ENCODE results near the gene ZNF286A.
"Not testable (repeated sequence)": the region's sequence is repeated elsewhere in the genome, so short reads cannot be mapped to it uniquely, and the experiment has no call there.

- TF ChIP-seq CTCF (IDR thresholded peaks at IDR 0.05 in 2 of 3, conservative IDR thresholded peaks at IDR 0.05 in 1 of 3; ENCODE audit: control insufficient read depth in 2 of 3, extremely low read depth in 1 of 3, insufficient read depth in 1 of 3, low read depth in 3 of 3, low read length in 3 of 3); SPI1 (IDR thresholded peaks at IDR 0.05; ENCODE audit: borderline replicate concordance, insufficient read depth, low read depth, low read length); HDGF (IDR thresholded peaks at IDR 0.05); ATF3 (IDR thresholded peaks at IDR 0.05; ENCODE audit: borderline replicate concordance, extremely low read depth, low read depth, low read length); SP1 (IDR thresholded peaks at IDR 0.05; ENCODE audit: low read depth, low read length); SIN3A (IDR thresholded peaks at IDR 0.05; ENCODE audit: low read depth, low read length); ZNF274 (IDR thresholded peaks at IDR 0.05; ENCODE audit: insufficient read depth, insufficient read length); BMI1 (IDR thresholded peaks at IDR 0.05; ENCODE audit: borderline replicate concordance); CBFB (IDR thresholded peaks at IDR 0.05; ENCODE audit: low read depth); EZH2 (IDR thresholded peaks at IDR 0.05; ENCODE audit: borderline replicate concordance, control insufficient read depth, low read depth, low read length): not testable (repeated sequence)
- TF ChIP-seq, protein P1, sequence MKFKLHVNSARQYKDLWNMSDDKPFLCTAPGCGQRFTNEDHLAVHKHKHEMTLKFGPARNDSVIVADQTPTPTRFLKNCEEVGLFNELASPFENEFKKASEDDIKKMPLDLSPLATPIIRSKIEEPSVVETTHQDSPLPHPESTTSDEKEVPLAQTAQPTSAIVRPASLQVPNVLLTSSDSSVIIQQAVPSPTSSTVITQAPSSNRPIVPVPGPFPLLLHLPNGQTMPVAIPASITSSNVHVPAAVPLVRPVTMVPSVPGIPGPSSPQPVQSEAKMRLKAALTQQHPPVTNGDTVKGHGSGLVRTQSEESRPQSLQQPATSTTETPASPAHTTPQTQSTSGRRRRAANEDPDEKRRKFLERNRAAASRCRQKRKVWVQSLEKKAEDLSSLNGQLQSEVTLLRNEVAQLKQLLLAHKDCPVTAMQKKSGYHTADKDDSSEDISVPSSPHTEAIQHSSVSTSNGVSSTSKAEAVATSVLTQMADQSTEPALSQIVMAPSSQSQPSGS (IDR thresholded peaks at IDR 0.05; ENCODE audit: low read length), result not testable (repeated sequence)
- TF ChIP-seq, protein P2, sequence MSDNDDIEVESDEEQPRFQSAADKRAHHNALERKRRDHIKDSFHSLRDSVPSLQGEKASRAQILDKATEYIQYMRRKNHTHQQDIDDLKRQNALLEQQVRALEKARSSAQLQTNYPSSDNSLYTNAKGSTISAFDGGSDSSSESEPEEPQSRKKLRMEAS (IDR thresholded peaks at IDR 0.05; ENCODE audit: low read depth, low read length), result not testable (repeated sequence)
- TF ChIP-seq, protein P3, sequence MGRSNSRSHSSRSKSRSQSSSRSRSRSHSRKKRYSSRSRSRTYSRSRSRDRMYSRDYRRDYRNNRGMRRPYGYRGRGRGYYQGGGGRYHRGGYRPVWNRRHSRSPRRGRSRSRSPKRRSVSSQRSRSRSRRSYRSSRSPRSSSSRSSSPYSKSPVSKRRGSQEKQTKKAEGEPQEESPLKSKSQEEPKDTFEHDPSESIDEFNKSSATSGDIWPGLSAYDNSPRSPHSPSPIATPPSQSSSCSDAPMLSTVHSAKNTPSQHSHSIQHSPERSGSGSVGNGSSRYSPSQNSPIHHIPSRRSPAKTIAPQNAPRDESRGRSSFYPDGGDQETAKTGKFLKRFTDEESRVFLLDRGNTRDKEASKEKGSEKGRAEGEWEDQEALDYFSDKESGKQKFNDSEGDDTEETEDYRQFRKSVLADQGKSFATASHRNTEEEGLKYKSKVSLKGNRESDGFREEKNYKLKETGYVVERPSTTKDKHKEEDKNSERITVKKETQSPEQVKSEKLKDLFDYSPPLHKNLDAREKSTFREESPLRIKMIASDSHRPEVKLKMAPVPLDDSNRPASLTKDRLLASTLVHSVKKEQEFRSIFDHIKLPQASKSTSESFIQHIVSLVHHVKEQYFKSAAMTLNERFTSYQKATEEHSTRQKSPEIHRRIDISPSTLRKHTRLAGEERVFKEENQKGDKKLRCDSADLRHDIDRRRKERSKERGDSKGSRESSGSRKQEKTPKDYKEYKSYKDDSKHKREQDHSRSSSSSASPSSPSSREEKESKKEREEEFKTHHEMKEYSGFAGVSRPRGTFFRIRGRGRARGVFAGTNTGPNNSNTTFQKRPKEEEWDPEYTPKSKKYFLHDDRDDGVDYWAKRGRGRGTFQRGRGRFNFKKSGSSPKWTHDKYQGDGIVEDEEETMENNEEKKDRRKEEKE (IDR thresholded peaks at IDR 0.05), result not testable (repeated sequence)
These were observed 30.0 kb upstream of the ZNF286A start for GRCh38 chr17:15669526-15669925.

All from GM12878 (cell line).